K562 (cell line): ENCODE data around the gene C1orf116. TPM values are rescaled to one million over a fixed set of nuclear protein-coding genes. Genes with fewer than 3 reads are reported as not detected.

Source experiments
- ATAC-seq: fragments of 200-7000 bp; cut with Tn5 transposase; 3 replicates; pipeline ENCODE4 v1.9.1; 2020; ENCODE audit warnings: moderate library complexity
- BruUV-seq: library from RNA; stranded (reverse); fragments of 400-500 nt; replicated peaks from 2 replicates; lab custom pipeline; 2021; lab: Mats Ljungman, UMichigan
- CTCF ChIA-PET: fragments of 300-600 bp; formaldehyde crosslinking; extraction: SDS; loops from one replicate; lab custom pipeline; 2021; ENCODE audit warnings: low intra/inter-chr PET ratio; lab: Yijun Ruan, JAX
- POLR2A ChIA-PET: fragments of 300-600, 350-650 bp; sonication (Branson Sonifier 250); formaldehyde crosslinking; extraction: SDS; loops from one replicate; lab custom pipeline; 2021; ENCODE audit warnings: antibody characterized with exemption, inconsistent platforms; lab: Yijun Ruan, JAX
- DNase-seq, 4 experiments: peaks; one replicate each; pipeline versions ENCODE4 v3.0.0 to v3.0.0-alpha.2; 2011 to 2018; ENCODE audit warnings: low spot score in 3 of 4, mixed read lengths in 3 of 4; ENCODE audit errors: extremely low read depth in 1 of 4
- FAIRE-seq: peaks from 2 replicates; lab custom pipeline; 2011; peaks lifted over from hg19 to GRCh38; lab: Jason Lieb, UNC
- H2AFZ ChIP-seq: 2 replicates; pipeline ENCODE4 v1.6.0; 2011; ENCODE audit warnings: low read depth, low read length, control low read depth, inconsistent platforms
- H3K27ac ChIP-seq: fragments of 200-600 bp; 3 replicates; pipeline ENCODE4 v1.8.0; 2011; ENCODE audit warnings: low read depth, mild to moderate bottlenecking, control low read depth, inconsistent platforms, low read length, moderate library complexity, mixed read lengths; ENCODE audit errors: extremely low read depth
- H3K27me3 ChIP-seq, 2 experiments: fragments of 300-600 bp in 1 of 2; 2 replicates in 1 of 2; 3 replicates in 1 of 2; pipeline versions ENCODE4 v1.6.0 to v1.8.0; 2011; ENCODE audit warnings: inconsistent platforms in 2 of 2, low read length in 2 of 2, mild to moderate bottlenecking in 1 of 2, mixed read lengths in 1 of 2, moderate library complexity in 1 of 2; ENCODE audit not compliant: control insufficient read depth in 2 of 2, insufficient read depth in 2 of 2
- H3K36me3 ChIP-seq: fragments of 300-600 bp; 3 replicates; pipeline ENCODE4 v1.8.0; 2011; ENCODE audit warnings: mild to moderate bottlenecking, low read length, inconsistent platforms; ENCODE audit not compliant: control insufficient read depth, insufficient read depth
- H3K4me1 ChIP-seq, 2 experiments: fragments of 200-600 bp in 1 of 2; replicated peaks in 1 of 2; 2 replicates in 1 of 2; 3 replicates in 1 of 2; pipeline versions ENCODE4 v1.5.1 to v1.8.0; 2011; ENCODE audit warnings: inconsistent platforms in 2 of 2, low read length in 2 of 2, mild to moderate bottlenecking in 1 of 2, mixed read lengths in 1 of 2, moderate library complexity in 1 of 2; ENCODE audit not compliant: control insufficient read depth in 2 of 2, insufficient read depth in 2 of 2
- H3K4me2 ChIP-seq: 2 replicates; pipeline ENCODE4 v1.6.1; 2011; ENCODE audit warnings: low read length, control low read depth, inconsistent platforms, mixed read lengths; ENCODE audit not compliant: insufficient read depth
- H3K4me3 ChIP-seq: fragments of 200-600 bp; sonication (generic), shearing (Covaris generic); 2 replicates; pipeline ENCODE4 v1.5.1; 2016; ENCODE audit warnings: control low read depth, inconsistent platforms
- H3K79me2 ChIP-seq: fragments of 200-600 bp; 3 replicates; pipeline ENCODE4 v1.8.0; 2011; ENCODE audit warnings: low read length, inconsistent platforms; ENCODE audit not compliant: control insufficient read depth, insufficient read depth
- H3K9ac ChIP-seq, 2 experiments: 2 replicates each; pipeline versions ENCODE4 v1.6.0 to v1.6.1; 2011; ENCODE audit warnings: low read depth in 2 of 2, low read length in 2 of 2, control low read depth in 1 of 2, inconsistent platforms in 1 of 2, mild to moderate bottlenecking in 1 of 2, mixed read lengths in 1 of 2; ENCODE audit not compliant: insufficient read depth in 1 of 2
- H3K9me1 ChIP-seq: one replicate; pipeline ENCODE4 v1.6.0; 2011; ENCODE audit warnings: inconsistent platforms, mild to moderate bottlenecking, low read length, moderate library complexity; ENCODE audit not compliant: control insufficient read depth, insufficient read depth
- H3K9me3 ChIP-seq: replicated peaks from 2 replicates; pipeline ENCODE4 v1.5.1; 2011; ENCODE audit warnings: low read depth, low read length, inconsistent platforms; ENCODE audit not compliant: control insufficient read depth, insufficient read depth
- H4K20me1 ChIP-seq: replicated peaks from 2 replicates; pipeline ENCODE4 v1.6.1; 2011; ENCODE audit warnings: low read length, inconsistent platforms, mixed read lengths; ENCODE audit not compliant: control insufficient read depth, insufficient read depth
- EP300 ChIP-seq: IDR thresholded peaks from 2 replicates; pipeline ENCODE4 v1.6.1; 2012; ENCODE audit warnings: low read length, improper control_type of control experiment
- HOXB6 ChIP-seq: fragments of 250-450 bp; sonication (Bioruptor Pico); IDR thresholded peaks from 2 replicates; pipeline ENCODE4 v1.5.1; 2022; ENCODE audit warnings: mild to moderate bottlenecking, borderline replicate concordance
- MCM5 ChIP-seq: fragments of 450-650 bp; IDR thresholded peaks from 2 replicates; pipeline ENCODE4 v1.6.1; 2016; ENCODE audit warnings: low read depth
- SREBF1 ChIP-seq: fragments of 150-350 bp; IDR thresholded peaks from 2 replicates; pipeline ENCODE4 v1.6.1; 2014; ENCODE audit warnings: antibody characterized with exemption, low read depth, low read length, borderline replicate concordance
- WGBS: fragments of 100-300 bp; shearing (Covaris generic); methylation state at CpG from one replicate; pipeline ENCODE4 v1.1.6; 2016; ENCODE audit warnings: low coverage, mixed read lengths; ENCODE audit not compliant: insufficient coverage; ENCODE audit errors: missing lambda C conversion rate; 5-methylcytosine and 5-hydroxymethylcytosine counted together
- in situ Hi-C: fragments of 300-500 bp; cut with MboI; formaldehyde crosslinking; loops from 4 replicates; pipeline ENCODE4 v1.15.0; 2018; ENCODE audit warnings: inconsistent platforms, mixed read lengths
- intact Hi-C: fragments of 100-400 bp; cut with micrococcal nuclease; formaldehyde crosslinking; loops from 2 replicates; pipeline ENCODE4 v1.14.2; 2022
- polyA plus RNA-seq, 8 experiments: library from polyadenylated mRNA; depleted of rRNA in 4 of 8; stranded (reverse) in 5 of 8; unstranded in 3 of 8; fragments of >200 nt; fragmentation: Nextera tagmentation in 2 of 8; fragmentation: Illumina TruSeq in 1 of 8; extraction: Ambion mirVana in 2 of 8; extraction: Trizol in 1 of 8; gene quantifications; 2 replicates each; pipeline versions ENCODE4 v1.2.1 to v1.2.3, GENCODE V29; 2011 to 2014; ENCODE audit warnings: inconsistent platforms in 1 of 8, missing spikeins in 1 of 8
- total RNA-seq, 7 experiments: library from RNA; depleted of rRNA in 6 of 7; stranded (reverse); fragments of >200 nt in 6 of 7; fragmentation: Illumina TruSeq in 2 of 7; extraction: Trizol in 2 of 7; gene quantifications; 2 replicates each; pipeline versions ENCODE4 v1.2.1 to v1.2.3, GENCODE V29; 2011 to 2021; ENCODE audit warnings: low replicate concordance in 1 of 7
- TF ChIP-seq, protein P1 (sequence below): fragments of 250-450 bp; sonication (Bioruptor Pico); IDR thresholded peaks from 2 replicates; pipeline ENCODE4 v1.8.0; 2021; ENCODE audit warnings: moderate library complexity, mild to moderate bottlenecking, inconsistent platforms
- TF ChIP-seq, protein P2 (sequence below): fragments of 150-350 bp; IDR thresholded peaks from 2 replicates; pipeline ENCODE4 v1.6.1; 2014; ENCODE audit warnings: low read depth, mild to moderate bottlenecking, low read length, borderline replicate concordance

C1orf116 gene
- total and polyA plus RNA-seq, 9 of the 15 experiments (the other 6 are each of a cell fraction or from before 2014, with no cell fraction given): 0.62 to 3.0 (median 0.95) TPM

DNA sequence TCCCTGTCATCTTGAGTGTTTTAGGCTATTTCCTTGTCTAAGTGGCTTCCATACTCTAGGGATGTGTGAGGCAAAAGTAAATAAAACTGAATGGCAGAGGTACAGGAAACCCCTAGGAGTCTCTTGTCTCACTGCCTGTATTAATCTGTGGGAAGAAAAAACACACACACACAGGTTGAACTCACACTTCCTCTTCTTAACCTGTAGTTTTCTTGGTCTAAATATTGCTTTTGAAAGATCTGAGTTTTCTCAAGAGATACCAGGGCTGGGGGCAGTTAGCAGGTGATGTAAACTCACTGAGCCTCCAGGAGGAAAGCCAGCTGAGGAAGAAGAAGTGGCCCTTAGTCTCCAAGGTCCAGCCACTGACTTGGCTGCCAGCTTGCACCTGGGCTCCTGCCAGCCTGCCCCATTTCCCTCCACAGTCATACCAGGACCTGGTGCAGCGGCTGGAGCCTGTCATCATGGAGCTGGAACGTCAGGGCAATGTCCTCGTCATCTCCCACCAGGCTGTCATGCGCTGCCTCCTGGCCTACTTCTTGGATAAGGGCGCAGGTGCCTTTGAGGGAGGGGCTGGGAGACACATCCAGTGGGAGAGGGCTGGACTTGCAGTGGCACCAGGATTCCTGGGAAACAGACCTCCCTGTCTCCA, 37.4 kb upstream of the C1orf116 start:
- Histone ChIP-seq H3K4me1 (no peaks in the 10 kb centered on the region), H3K4me3 (no peak overlapping the region), H3K9me3 (no peaks in the 10 kb centered on the region), H2AFZ (no peak overlapping the region), H3K4me2 (no peak overlapping the region), H3K79me2 (no peaks in the 10 kb centered on the region), H3K27ac (no peak overlapping the region), H3K9ac (peak overlapping the region in 1 of 2 experiments; percentile 33; a peak in 1 of 4 replicates), H3K9me1 (no peaks in the 10 kb centered on the region), H3K27me3 (no peaks in the 10 kb centered on the region), H4K20me1 (no peaks in the 10 kb centered on the region), H3K36me3 (peaks cover 65% of the 10 kb centered on the region)
- in situ Hi-C loops: loop anchor here (10.0 kb wide), 1 partner anchor 135 kb away; no protein-coding TSS in a partner anchor
- DNase-seq (no peak), ATAC-seq (no peak), FAIRE-seq (no peak)
- ChIA-PET POLR2A (interaction anchor here (1.0 to 1.3 kb wide), 2 partner anchors 15 to 335 kb away, joined by 3 to 4 read pairs; no protein-coding TSS in a partner anchor), CTCF (no interaction called here)
- WGBS: 78% methylated on average over 5 of the region's 5 CpGs
- TF ChIP-seq SREBF1: no peak
- TF ChIP-seq HOXB6 (CRISPR knock-in tag): no peak
- no peak for TF ChIP-seq EP300
- TF ChIP-seq, protein P1, sequence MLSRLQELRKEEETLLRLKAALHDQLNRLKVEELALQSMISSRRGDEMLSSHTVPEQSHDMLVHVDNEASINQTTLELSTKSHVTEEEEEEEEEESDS (CRISPR knock-in tag): no peak
- TF ChIP-seq, protein P2, sequence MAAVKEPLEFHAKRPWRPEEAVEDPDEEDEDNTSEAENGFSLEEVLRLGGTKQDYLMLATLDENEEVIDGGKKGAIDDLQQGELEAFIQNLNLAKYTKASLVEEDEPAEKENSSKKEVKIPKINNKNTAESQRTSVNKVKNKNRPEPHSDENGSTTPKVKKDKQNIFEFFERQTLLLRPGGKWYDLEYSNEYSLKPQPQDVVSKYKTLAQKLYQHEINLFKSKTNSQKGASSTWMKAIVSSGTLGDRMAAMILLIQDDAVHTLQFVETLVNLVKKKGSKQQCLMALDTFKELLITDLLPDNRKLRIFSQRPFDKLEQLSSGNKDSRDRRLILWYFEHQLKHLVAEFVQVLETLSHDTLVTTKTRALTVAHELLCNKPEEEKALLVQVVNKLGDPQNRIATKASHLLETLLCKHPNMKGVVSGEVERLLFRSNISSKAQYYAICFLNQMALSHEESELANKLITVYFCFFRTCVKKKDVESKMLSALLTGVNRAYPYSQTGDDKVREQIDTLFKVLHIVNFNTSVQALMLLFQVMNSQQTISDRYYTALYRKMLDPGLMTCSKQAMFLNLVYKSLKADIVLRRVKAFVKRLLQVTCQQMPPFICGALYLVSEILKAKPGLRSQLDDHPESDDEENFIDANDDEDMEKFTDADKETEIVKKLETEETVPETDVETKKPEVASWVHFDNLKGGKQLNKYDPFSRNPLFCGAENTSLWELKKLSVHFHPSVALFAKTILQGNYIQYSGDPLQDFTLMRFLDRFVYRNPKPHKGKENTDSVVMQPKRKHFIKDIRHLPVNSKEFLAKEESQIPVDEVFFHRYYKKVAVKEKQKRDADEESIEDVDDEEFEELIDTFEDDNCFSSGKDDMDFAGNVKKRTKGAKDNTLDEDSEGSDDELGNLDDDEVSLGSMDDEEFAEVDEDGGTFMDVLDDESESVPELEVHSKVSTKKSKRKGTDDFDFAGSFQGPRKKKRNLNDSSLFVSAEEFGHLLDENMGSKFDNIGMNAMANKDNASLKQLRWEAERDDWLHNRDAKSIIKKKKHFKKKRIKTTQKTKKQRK: no peak
- no peak for TF ChIP-seq MCM5
- intact Hi-C loops: loop anchor here (10.0 kb wide), 2 partner anchors 255 to 595 kb away; partner anchors contain the start of gene IKBKE
- BruUV-seq: no TSS peak
